GM12878 (cell line): ENCODE results near the gene VASH2. TPM values are rescaled to one million over a fixed set of nuclear protein-coding genes. Genes with fewer than 3 reads are reported as not detected.

Experiments used
- ATAC-seq: fragments of 200-7000 bp; cut with Tn5 transposase; 3 replicates; pipeline ENCODE4 v1.9.1; 2020; ENCODE audit warnings: mild to moderate bottlenecking, moderate library complexity
- BruUV-seq: library from RNA; stranded (reverse); fragments of 400-500 nt; replicated peaks from 2 replicates; lab custom pipeline; 2021; lab: Mats Ljungman, UMichigan
- CTCF ChIA-PET: fragments of 300-600 bp; sonication (Branson Sonifier 250); formaldehyde crosslinking; extraction: SDS; loops from one replicate; lab custom pipeline; 2021; ENCODE audit warnings: inconsistent platforms; lab: Yijun Ruan, JAX
- POLR2A ChIA-PET: fragments of 350-600 bp; formaldehyde crosslinking; extraction: SDS; loops from one replicate; lab custom pipeline; 2021; ENCODE audit warnings: inconsistent platforms; lab: Charles Lee
- RAD21 ChIA-PET: fragments of 300-600 bp; sonication (Branson Sonifier 250); formaldehyde crosslinking; loops from one replicate; lab custom pipeline; 2023; ENCODE audit warnings: antibody characterized with exemption; ENCODE audit not compliant: unreplicated experiment; lab: Charles Lee
- SMC1A ChIA-PET: fragments of 300-600 bp; sonication (Branson Sonifier 250); formaldehyde crosslinking; loops from one replicate; lab custom pipeline; 2023; ENCODE audit not compliant: unreplicated experiment, uncharacterized antibody; lab: Charles Lee
- DNase-seq: peaks from one replicate; pipeline ENCODE4 v3.0.0-alpha.2; 2011; ENCODE audit warnings: low read depth, low spot score
- FAIRE-seq: peaks from 3 replicates; lab custom pipeline; 2011; peaks lifted over from hg19 to GRCh38; lab: Jason Lieb, UNC
- H2AFZ ChIP-seq: 2 replicates; pipeline ENCODE4 v1.6.0; 2011; ENCODE audit warnings: low read depth, low read length, control low read depth; ENCODE audit not compliant: control insufficient read depth
- H3K27ac ChIP-seq: 2 replicates; pipeline ENCODE4 v1.5.1; 2011; ENCODE audit warnings: control low read depth; ENCODE audit not compliant: control insufficient read depth, insufficient read depth
- H3K27me3 ChIP-seq, 2 experiments: replicated peaks in 1 of 2; 2 replicates each; pipeline versions ENCODE4 v1.6.0 to v1.6.1; 2011; ENCODE audit warnings: low read length in 1 of 2; ENCODE audit not compliant: control insufficient read depth in 2 of 2, insufficient read depth in 2 of 2
- H3K36me3 ChIP-seq, 2 experiments: 2 replicates each; pipeline ENCODE4 v1.5.1; 2011; ENCODE audit warnings: low read length in 1 of 2; ENCODE audit not compliant: control insufficient read depth in 2 of 2, insufficient read depth in 2 of 2
- H3K4me1 ChIP-seq: 2 replicates; pipeline ENCODE4 v1.6.1; 2011; ENCODE audit warnings: mild to moderate bottlenecking, low read length, moderate library complexity, mixed read lengths; ENCODE audit not compliant: control insufficient read depth, insufficient read depth
- H3K4me2 ChIP-seq: 2 replicates; pipeline ENCODE4 v1.6.0; 2011; ENCODE audit warnings: control low read depth; ENCODE audit not compliant: control insufficient read depth, insufficient read depth
- H3K4me3 ChIP-seq: fragments of 200-600 bp; sonication (generic); 2 replicates; pipeline ENCODE4 v1.5.1; 2016
- H3K79me2 ChIP-seq: 2 replicates; pipeline ENCODE4 v1.6.0; 2011; ENCODE audit warnings: low read length; ENCODE audit not compliant: control insufficient read depth, insufficient read depth
- H3K9ac ChIP-seq: 2 replicates; pipeline ENCODE4 v1.8.0; 2011; ENCODE audit warnings: low read length, control low read depth, mixed read lengths; ENCODE audit not compliant: control insufficient read depth, insufficient read depth
- H3K9me3 ChIP-seq: replicated peaks from 3 replicates; pipeline ENCODE4 v1.5.1; 2011; ENCODE audit warnings: mild to moderate bottlenecking, low read length; ENCODE audit not compliant: control insufficient read depth, insufficient read depth
- H4K20me1 ChIP-seq: 2 replicates; pipeline ENCODE4 v1.6.0; 2011; ENCODE audit not compliant: control insufficient read depth, insufficient read depth
- CBFB ChIP-seq: IDR thresholded peaks from 2 replicates; pipeline ENCODE4 v1.6.1; 2016; ENCODE audit warnings: antibody characterized with exemption, low read depth
- CBX5 ChIP-seq: sonication (generic); IDR thresholded peaks from 2 replicates; pipeline ENCODE4 v1.6.1; 2016; ENCODE audit warnings: low read depth, moderate library complexity, mild to moderate bottlenecking, inconsistent platforms
- CEBPB ChIP-seq, 2 experiments: fragments of 150-350 bp in 1 of 2; IDR thresholded peaks; 2 replicates each; pipeline ENCODE4 v1.6.1; 2012 to 2014; ENCODE audit warnings: low read depth in 2 of 2, low read length in 2 of 2, borderline replicate concordance in 1 of 2, inconsistent platforms in 1 of 2
- EED ChIP-seq: sonication (generic); IDR thresholded peaks from 2 replicates; pipeline ENCODE4 v1.6.1; 2016; ENCODE audit warnings: antibody characterized with exemption, low read depth
- EP300 ChIP-seq, 2 experiments: fragments of 150-350 bp in 1 of 2; IDR thresholded peaks; 2 replicates each; pipeline ENCODE4 v1.6.1; 2011 to 2012; ENCODE audit warnings: low read depth in 2 of 2, low read length in 2 of 2, borderline replicate concordance in 1 of 2, improper control_type of control experiment in 1 of 2, inconsistent platforms in 1 of 2; ENCODE audit not compliant: control insufficient read depth in 1 of 2
- ETV6 ChIP-seq, 2 experiments: fragments of 450-650 bp in 1 of 2; IDR thresholded peaks in 1 of 2; conservative IDR thresholded peaks in 1 of 2; 2 replicates each; pipeline ENCODE4 v1.6.1; 2014; ENCODE audit warnings: antibody characterized with exemption in 1 of 2, borderline replicate concordance in 1 of 2, low read depth in 1 of 2, mild to moderate bottlenecking in 1 of 2, moderate library complexity in 1 of 2
- HDAC6 ChIP-seq: fragments of 200-600 bp; sonication (generic); IDR thresholded peaks from one replicate; pipeline ENCODE4 v1.8.0; 2017; ENCODE audit warnings: antibody characterized with exemption; ENCODE audit not compliant: unreplicated experiment
- IKZF1 ChIP-seq: fragments of 450-650 bp; conservative IDR thresholded peaks from 2 replicates; pipeline ENCODE4 v1.6.1; 2017; ENCODE audit warnings: antibody characterized with exemption, mild to moderate bottlenecking
- IKZF2 ChIP-seq, 2 experiments: fragments of 450-650 bp; IDR thresholded peaks; 2 replicates each; pipeline ENCODE4 v1.6.1; 2017; ENCODE audit warnings: mild to moderate bottlenecking in 2 of 2, moderate library complexity in 2 of 2
- MTA2 ChIP-seq: fragments of 450-650 bp; IDR thresholded peaks from 2 replicates; pipeline ENCODE4 v1.6.1; 2016; ENCODE audit warnings: low read depth, mild to moderate bottlenecking, moderate library complexity
- NR2C1 ChIP-seq: fragments of 450-650 bp; IDR thresholded peaks from 2 replicates; pipeline ENCODE4 v1.6.1; 2017; ENCODE audit warnings: antibody characterized with exemption, mild to moderate bottlenecking, moderate library complexity
- PAX5 ChIP-seq: IDR thresholded peaks from 2 replicates; pipeline ENCODE4 v1.6.1; 2011; ENCODE audit warnings: low read depth, low read length, borderline replicate concordance
- POLR2A ChIP-seq: IDR thresholded peaks from 2 replicates; pipeline ENCODE4 v1.6.1; 2011; ENCODE audit warnings: low read depth, mild to moderate bottlenecking, low read length
- POLR2AphosphoS2 ChIP-seq: IDR thresholded peaks from 2 replicates; pipeline ENCODE4 v1.6.1; 2011; ENCODE audit warnings: low read depth, mild to moderate bottlenecking, low read length, improper control_type of control experiment, moderate library complexity
- RAD21 ChIP-seq: IDR thresholded peaks from 2 replicates; pipeline ENCODE4 v1.6.1; 2011; ENCODE audit warnings: mild to moderate bottlenecking, low read depth, low read length, moderate library complexity; ENCODE audit not compliant: insufficient read depth
- SMC3 ChIP-seq: IDR thresholded peaks from 2 replicates; pipeline ENCODE4 v1.6.1; 2011; ENCODE audit warnings: low read length, improper control_type of control experiment, borderline replicate concordance
- SP1 ChIP-seq: IDR thresholded peaks from one replicate; pipeline ENCODE4 v1.6.1; 2011; ENCODE audit warnings: low read depth, low read length
- TAF1 ChIP-seq: IDR thresholded peaks from 2 replicates; pipeline ENCODE4 v1.6.1; 2011; ENCODE audit warnings: mild to moderate bottlenecking, low read depth, low read length, borderline replicate concordance
- TBL1XR1 ChIP-seq: IDR thresholded peaks from 2 replicates; pipeline ENCODE4 v1.6.1; 2012; ENCODE audit warnings: low read depth, low read length, improper control_type of control experiment
- YY1 ChIP-seq: IDR thresholded peaks from 2 replicates; pipeline ENCODE4 v1.6.1; 2011; ENCODE audit warnings: low read depth, mild to moderate bottlenecking, low read length
- ZNF622 ChIP-seq: fragments of 450-650 bp; IDR thresholded peaks from 2 replicates; pipeline ENCODE4 v1.6.1; 2017; ENCODE audit warnings: mild to moderate bottlenecking, inconsistent platforms
- WGBS: methylation state at CpG from one replicate; pipeline ENCODE4 v1.1.6; 2016; ENCODE audit warnings: low lambda C conversion rate; ENCODE audit not compliant: insufficient replicate concordance, insufficient coverage; ENCODE audit errors: missing lambda C conversion rate; 5-methylcytosine and 5-hydroxymethylcytosine counted together
- in situ Hi-C: fragments of 300-500 bp; cut with MboI; formaldehyde crosslinking; loops from 9 replicates; pipeline ENCODE4 v1.14.3; 2018; ENCODE audit warnings: mixed read lengths
- intact Hi-C: fragments of 100-400 bp; cut with micrococcal nuclease; formaldehyde crosslinking; loops from one replicate; pipeline ENCODE4 v1.14.2; 2022; ENCODE audit not compliant: unreplicated experiment
- polyA plus RNA-seq, 11 experiments: library from polyadenylated mRNA; depleted of rRNA in 4 of 11; unstranded in 6 of 11; stranded (reverse) in 5 of 11; fragments of >200 nt; fragmentation: Nextera tagmentation in 4 of 11; fragmentation: Illumina TruSeq in 1 of 11; extraction: Ambion mirVana in 4 of 11; extraction: Trizol in 1 of 11; gene quantifications; 1 replicate in 1 of 11; 2 replicates in 10 of 11; pipeline versions ENCODE4 v1.2.1 to v1.2.3, GENCODE V29; 2011 to 2016; ENCODE audit warnings: inconsistent platforms in 2 of 11, missing spikeins in 2 of 11, low read depth in 1 of 11
- total RNA-seq, 4 experiments: library from RNA; depleted of rRNA in 3 of 4; stranded (reverse); fragments of >200 nt in 3 of 4; fragmentation: Illumina TruSeq in 1 of 4; extraction: Trizol in 1 of 4; gene quantifications; 2 replicates each; pipeline versions ENCODE4 v1.2.1 to v1.2.3, GENCODE V29; 2013 to 2021
- TF ChIP-seq, protein P1 (sequence below): fragments of 450-650 bp; IDR thresholded peaks from 2 replicates; pipeline ENCODE4 v1.6.1; 2017; ENCODE audit warnings: mild to moderate bottlenecking, moderate library complexity

Gene VASH2
- total and polyA plus RNA-seq, 10 of the 15 experiments (the other 5 are each of a cell fraction or from before 2014, with no cell fraction given) = 5.4 to 29.7 (median 21.7) TPM

DNA sequence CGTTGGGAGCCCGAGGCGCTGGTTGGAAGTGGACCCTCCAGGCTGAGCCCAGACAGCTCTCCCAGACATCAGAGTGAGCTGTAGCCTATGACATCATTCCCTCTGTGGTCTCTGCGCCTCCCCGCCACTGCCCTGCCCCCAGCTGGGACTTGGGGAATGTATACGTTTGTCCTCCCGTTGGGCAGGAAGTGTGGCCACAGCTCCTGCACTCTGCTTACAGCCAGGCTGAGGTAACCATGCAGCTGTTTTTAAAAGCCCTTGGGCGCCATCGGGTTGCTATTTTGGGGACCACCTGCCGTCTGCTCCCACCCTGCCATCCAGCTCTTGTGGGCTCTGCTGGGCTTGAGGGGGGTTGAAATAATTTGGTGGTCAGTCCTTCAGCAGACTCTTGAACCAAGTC lies 7.8 kb downstream of the VASH2 start:
- Histone ChIP-seq H2AFZ (no peak overlapping the region), H3K79me2 (peaks cover 68% of the 10 kb centered on the region), H3K4me3 (peak overlapping the region; percentile 31; the same call in 1 of the 2 replicates), H3K4me1 (peaks cover 82% of the 10 kb centered on the region), H3K9ac (peak overlapping the region; percentile 55), H3K27ac (peak overlapping the region; percentile 91), H3K27me3 (no peaks in the 10 kb centered on the region), H4K20me1 (no peaks in the 10 kb centered on the region), H3K9me3 (no peaks in the 10 kb centered on the region), H3K36me3 (peaks cover 16 to 23% of the 10 kb centered on the region in 2 experiments), H3K4me2 (peak overlapping the region; percentile 62)
- BruUV-seq = no TSS peak
- RAD21 ChIA-PET = interaction anchor here (0.9 to 7.5 kb wide), 13 partner anchors 21 to 143 kb away, joined by 3 to 73 read pairs (median 6); partner anchors contain the start of gene FLVCR1
- DNase-seq = no peak
- CTCF ChIA-PET = interaction anchor here (0.8 to 4.5 kb wide), 12 partner anchors 9 to 293 kb away, joined by 3 to 33 read pairs (median 4); no protein-coding TSS in a partner anchor
- in situ Hi-C loops (no loop called here), intact Hi-C loops (loop anchor here (2.0 to 5.0 kb wide), 2 partner anchors 37 to 96 kb away; no protein-coding TSS in a partner anchor)
- POLR2A ChIA-PET = interaction anchor here (1.0 to 4.0 kb wide), 11 partner anchors 8 to 167 kb away, joined by 3 to 71 read pairs (median 5); partner anchors contain the start of genes FLVCR1, NSL1, TATDN3 and VASH2
- FAIRE-seq = no peak
- WGBS = 28% methylated on average over 10 of the region's 10 CpGs
- ATAC-seq = peak; percentile 8
- SMC1A ChIA-PET = interaction anchor here (0.6 to 5.7 kb wide), 19 partner anchors 10 to 481 kb away, joined by 3 to 86 read pairs (median 5); no protein-coding TSS in a partner anchor
- TF ChIP-seq EED = peak; percentile 96
- peak; percentile 56; the same call in 1 of the 2 replicates for TF ChIP-seq PAX5
- no peak for TF ChIP-seq NR2C1
- TF ChIP-seq HDAC6 = no peak
- 0 out of 2 replicates have a peak, but pooled peaks have one; percentile 65 for TF ChIP-seq TBL1XR1
- TF ChIP-seq SP1 = peak; percentile 10
- TF ChIP-seq POLR2A = peak; percentile 35; the same call in 1 of the 2 replicates
- no peak for TF ChIP-seq TAF1
- TF ChIP-seq CEBPB (IDR thresholded peaks at IDR 0.05; ENCODE audit: borderline replicate concordance in 1 of 2, low read depth in 2 of 2, low read length in 2 of 2) = no peak
- TF ChIP-seq, protein P1, sequence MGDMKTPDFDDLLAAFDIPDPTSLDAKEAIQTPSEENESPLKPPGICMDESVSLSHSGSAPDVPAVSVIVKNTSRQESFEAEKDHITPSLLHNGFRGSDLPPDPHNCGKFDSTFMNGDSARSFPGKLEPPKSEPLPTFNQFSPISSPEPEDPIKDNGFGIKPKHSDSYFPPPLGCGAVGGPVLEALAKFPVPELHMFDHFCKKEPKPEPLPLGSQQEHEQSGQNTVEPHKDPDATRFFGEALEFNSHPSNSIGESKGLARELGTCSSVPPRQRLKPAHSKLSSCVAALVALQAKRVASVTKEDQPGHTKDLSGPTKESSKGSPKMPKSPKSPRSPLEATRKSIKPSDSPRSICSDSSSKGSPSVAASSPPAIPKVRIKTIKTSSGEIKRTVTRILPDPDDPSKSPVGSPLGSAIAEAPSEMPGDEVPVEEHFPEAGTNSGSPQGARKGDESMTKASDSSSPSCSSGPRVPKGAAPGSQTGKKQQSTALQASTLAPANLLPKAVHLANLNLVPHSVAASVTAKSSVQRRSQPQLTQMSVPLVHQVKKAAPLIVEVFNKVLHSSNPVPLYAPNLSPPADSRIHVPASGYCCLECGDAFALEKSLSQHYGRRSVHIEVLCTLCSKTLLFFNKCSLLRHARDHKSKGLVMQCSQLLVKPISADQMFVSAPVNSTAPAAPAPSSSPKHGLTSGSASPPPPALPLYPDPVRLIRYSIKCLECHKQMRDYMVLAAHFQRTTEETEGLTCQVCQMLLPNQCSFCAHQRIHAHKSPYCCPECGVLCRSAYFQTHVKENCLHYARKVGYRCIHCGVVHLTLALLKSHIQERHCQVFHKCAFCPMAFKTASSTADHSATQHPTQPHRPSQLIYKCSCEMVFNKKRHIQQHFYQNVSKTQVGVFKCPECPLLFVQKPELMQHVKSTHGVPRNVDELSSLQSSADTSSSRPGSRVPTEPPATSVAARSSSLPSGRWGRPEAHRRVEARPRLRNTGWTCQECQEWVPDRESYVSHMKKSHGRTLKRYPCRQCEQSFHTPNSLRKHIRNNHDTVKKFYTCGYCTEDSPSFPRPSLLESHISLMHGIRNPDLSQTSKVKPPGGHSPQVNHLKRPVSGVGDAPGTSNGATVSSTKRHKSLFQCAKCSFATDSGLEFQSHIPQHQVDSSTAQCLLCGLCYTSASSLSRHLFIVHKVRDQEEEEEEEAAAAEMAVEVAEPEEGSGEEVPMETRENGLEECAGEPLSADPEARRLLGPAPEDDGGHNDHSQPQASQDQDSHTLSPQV = no peak
- TF ChIP-seq MTA2 = 0 out of 2 replicates have a peak, but pooled peaks have one; percentile 35
- no peak for TF ChIP-seq POLR2AphosphoS2
- peak; percentile 4; the same call in 1 of the 2 replicates for TF ChIP-seq SMC3
- peak; percentile 89 for TF ChIP-seq IKZF1
- TF ChIP-seq CBX5 = no peak
- peak; percentile 9; the same call in 1 of the 2 replicates for TF ChIP-seq RAD21
- 0 out of 2 replicates have a peak, but pooled peaks have one; percentile 36 for TF ChIP-seq YY1
- TF ChIP-seq ZNF622 = no peak
- 0 out of 2 replicates have a peak, but pooled peaks have one; percentile 58 for TF ChIP-seq CBFB
- TF ChIP-seq ETV6 (conservative IDR thresholded peaks at IDR 0.05 in 1 of 2, IDR thresholded peaks at IDR 0.05 in 1 of 2; ENCODE audit: borderline replicate concordance in 1 of 2, low read depth in 1 of 2) = peak in 1 of 2 experiments; percentile 34; a peak in 1 of 4 replicates
- TF ChIP-seq EP300 (IDR thresholded peaks at IDR 0.05; ENCODE audit: borderline replicate concordance in 1 of 2, control insufficient read depth in 1 of 2, low read depth in 2 of 2, low read length in 2 of 2) = peak in 1 of 2 experiments; percentile 17; a peak in 1 of 4 replicates
- TF ChIP-seq IKZF2 (IDR thresholded peaks at IDR 0.05) = peak; percentile 73 to 78
